Measurements from ENCODE around the gene MCC. TPM values are rescaled to one million over a fixed set of nuclear protein-coding genes. Genes with fewer than 3 reads are reported as not detected.

Gene MCC
- total RNA-seq, 1 donor from 2014 or later, result 14.0 TPM

DNA sequence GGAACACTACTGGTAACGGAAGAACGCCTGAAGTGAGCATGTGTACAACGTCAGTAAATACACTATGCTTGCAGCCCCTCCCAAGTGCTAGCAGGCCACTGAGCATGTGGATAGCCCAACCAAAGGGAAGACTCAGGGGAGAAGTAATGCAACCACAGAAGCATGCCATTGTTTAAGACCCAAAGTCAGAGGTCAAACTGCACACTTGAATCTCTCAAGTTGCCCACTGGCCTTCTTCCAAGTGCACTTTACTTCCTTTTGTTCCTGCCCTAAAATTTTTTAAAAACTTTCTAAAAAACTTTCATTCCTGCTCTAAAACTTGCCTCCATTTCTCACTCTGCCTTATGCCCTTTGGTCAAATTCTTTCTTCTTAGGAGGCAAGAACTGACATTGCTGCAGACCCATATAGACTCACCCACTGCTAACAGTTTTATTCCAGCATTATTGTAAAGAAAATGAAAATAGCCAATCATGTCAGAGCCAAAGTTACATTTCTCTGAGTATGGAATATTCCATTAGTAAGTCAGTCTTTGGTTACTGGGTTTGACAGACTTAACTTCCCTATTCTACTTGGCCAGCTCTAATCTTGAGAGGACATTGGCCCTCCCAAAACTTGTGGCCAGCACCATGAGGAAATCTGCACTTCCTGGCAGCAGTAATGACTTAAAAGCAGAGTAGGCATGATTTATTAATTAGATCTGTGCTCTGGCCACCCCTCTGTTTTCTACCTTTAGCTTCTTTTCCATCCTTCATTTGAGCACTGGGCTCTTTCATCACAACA lies 130.4 kb downstream of the MCC start:
- H3K4me3 Mint-ChIP-seq (ENCODE audit: unreplicated experiment), result no peak overlapping the region
- no peaks in the 10 kb centered on the region for H3K27me3 Mint-ChIP-seq (ENCODE audit: unreplicated experiment)
- H3K9me3 Mint-ChIP-seq (ENCODE audit: unreplicated experiment), result no peaks in the 10 kb centered on the region
- peaks cover 3% of the 10 kb centered on the region for H3K4me1 Mint-ChIP-seq (ENCODE audit: unreplicated experiment)
- H3K36me3 Mint-ChIP-seq (ENCODE audit: unreplicated experiment), result no peaks in the 10 kb centered on the region
- DNase-seq (ENCODE audit: extremely low spot score, unreplicated experiment), result no peak
- no peak overlapping the region for H3K27ac Mint-ChIP-seq (ENCODE audit: unreplicated experiment)
- TF ChIP-seq CTCF (IDR thresholded peaks at IDR 0.05), result no peak

DNA sequence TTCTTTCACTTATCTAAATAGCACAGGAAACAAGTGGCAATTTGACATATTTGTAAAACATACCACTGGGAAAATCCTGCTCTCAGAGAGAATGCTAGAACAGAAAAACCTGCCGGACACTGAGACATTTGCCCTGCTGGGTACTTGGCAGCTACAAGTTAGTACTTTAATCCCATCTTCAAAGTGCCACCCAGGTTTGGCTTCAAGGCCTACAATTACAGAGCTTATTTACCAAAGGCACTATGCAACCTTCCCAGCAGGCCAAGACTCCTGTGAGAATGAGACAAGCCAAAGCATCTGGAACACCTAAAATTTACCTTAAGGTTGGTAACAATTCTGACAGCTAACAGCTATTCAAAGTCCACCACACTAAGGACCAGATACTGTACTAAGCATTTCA lies 131.8 kb downstream of the MCC start:
- no peak overlapping the region for H3K27ac Mint-ChIP-seq (ENCODE audit: unreplicated experiment)
- H3K4me3 Mint-ChIP-seq (ENCODE audit: unreplicated experiment), result no peak overlapping the region
- H3K4me1 Mint-ChIP-seq (ENCODE audit: unreplicated experiment), result peaks cover 3% of the 10 kb centered on the region
- H3K27me3 Mint-ChIP-seq (ENCODE audit: unreplicated experiment), result no peaks in the 10 kb centered on the region
- no peaks in the 10 kb centered on the region for H3K36me3 Mint-ChIP-seq (ENCODE audit: unreplicated experiment)
- no peak for DNase-seq (ENCODE audit: extremely low spot score, unreplicated experiment)
- no peak for TF ChIP-seq CTCF (IDR thresholded peaks at IDR 0.05)
- no peaks in the 10 kb centered on the region for H3K9me3 Mint-ChIP-seq (ENCODE audit: unreplicated experiment)

DNA sequence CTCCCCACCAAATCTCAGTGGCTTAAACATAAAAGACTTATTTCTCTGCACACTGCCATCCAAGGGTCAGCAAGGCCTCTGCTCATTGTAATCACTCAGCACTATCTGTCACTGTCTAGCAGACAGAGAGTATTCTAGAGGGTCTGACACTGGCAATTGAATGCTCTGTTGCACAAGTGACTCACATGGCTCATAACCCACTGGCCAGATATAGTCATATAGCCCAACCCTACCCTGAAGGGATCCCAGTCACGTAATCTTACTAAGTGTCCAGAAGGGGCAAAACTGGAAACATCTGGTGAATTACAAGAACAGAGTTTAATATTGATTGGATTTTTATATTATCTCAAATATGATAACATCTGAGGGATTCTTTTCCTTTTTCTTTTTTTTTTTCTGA lies 134.2 kb downstream of the MCC start:
- H3K4me1 Mint-ChIP-seq (ENCODE audit: unreplicated experiment), result peaks cover 3% of the 10 kb centered on the region
- no peak for TF ChIP-seq CTCF (IDR thresholded peaks at IDR 0.05)
- peaks cover 6% of the 10 kb centered on the region for H3K27me3 Mint-ChIP-seq (ENCODE audit: unreplicated experiment)
- H3K36me3 Mint-ChIP-seq (ENCODE audit: unreplicated experiment), result no peaks in the 10 kb centered on the region
- H3K9me3 Mint-ChIP-seq (ENCODE audit: unreplicated experiment), result no peaks in the 10 kb centered on the region
- H3K27ac Mint-ChIP-seq (ENCODE audit: unreplicated experiment), result no peak overlapping the region
- no peak overlapping the region for H3K4me3 Mint-ChIP-seq (ENCODE audit: unreplicated experiment)
- DNase-seq (ENCODE audit: extremely low spot score, unreplicated experiment), result no peak

- no peak for TF ChIP-seq CTCF (IDR thresholded peaks at IDR 0.05)
- H3K27ac Mint-ChIP-seq (ENCODE audit: unreplicated experiment), result no peak overlapping the region
- H3K36me3 Mint-ChIP-seq (ENCODE audit: unreplicated experiment), result peaks cover 4% of the 10 kb centered on the region
- H3K9me3 Mint-ChIP-seq (ENCODE audit: unreplicated experiment), result peaks cover 16% of the 10 kb centered on the region
- no peaks in the 10 kb centered on the region for H3K4me1 Mint-ChIP-seq (ENCODE audit: unreplicated experiment)
- no peak for DNase-seq (ENCODE audit: extremely low spot score, unreplicated experiment)
- H3K27me3 Mint-ChIP-seq (ENCODE audit: unreplicated experiment), result peaks cover 10% of the 10 kb centered on the region
- H3K4me3 Mint-ChIP-seq (ENCODE audit: unreplicated experiment), result no peak overlapping the region
Observed at GRCh38 chr5:113347572-113347971, 140.7 kb downstream of the MCC start.

GRCh38 chr5:113344973-113345940 lies 143.0 kb downstream of the MCC start:
- Mint-ChIP-seq H3K36me3 (ENCODE audit: unreplicated experiment) (peaks cover 4% of the 10 kb centered on the region), H3K27ac (ENCODE audit: unreplicated experiment) (no peak overlapping the region), H3K9me3 (ENCODE audit: unreplicated experiment) (peaks cover 16% of the 10 kb centered on the region), H3K4me3 (ENCODE audit: unreplicated experiment) (no peak overlapping the region), H3K4me1 (ENCODE audit: unreplicated experiment) (no peaks in the 10 kb centered on the region), H3K27me3 (ENCODE audit: unreplicated experiment) (peaks cover 8% of the 10 kb centered on the region)
- no peak for TF ChIP-seq CTCF (IDR thresholded peaks at IDR 0.05)
- DNase-seq (ENCODE audit: extremely low spot score, unreplicated experiment), result no peak

Data from osteocyte (in vitro differentiated cells).